Measurements from ENCODE around the gene HTATIP2. TPM values are rescaled to one million over a fixed set of nuclear protein-coding genes. Genes with fewer than 3 reads are reported as not detected.

The HTATIP2 gene
- total and polyA plus RNA-seq, 11 donors: 10.6 to 33.8 (median 16.3) TPM

GRCh38 chr11:20355221-20356219 lies 8.0 kb upstream of the HTATIP2 start:
- intact Hi-C loops (cut with DNase I): loop anchor here in 9 of 10 donors (2.0 to 10.0 kb wide), 4 partner anchors 227 to 411 kb away; no protein-coding TSS in a partner anchor
- Histone ChIP-seq H3K27ac (no peak overlapping the region), H3K4me3 (no peak overlapping the region), H3K9me3 (no peaks in the 10 kb centered on the region), H3K27me3 (peaks cover 0 to 2% (median 0%) of the 10 kb centered on the region in 9 donors), H3K36me3 (no peaks in the 10 kb centered on the region), H3K4me1 (peaks cover 0 to 4% (median 0%) of the 10 kb centered on the region in 12 donors)
- ATAC-seq (peak in 3 of 4 donors; percentile 48 to 75 (median 53)), DNase-seq (peak in 1 of 5 donors; percentile 28)
- TF ChIP-seq POLR2A (IDR thresholded peaks at IDR 0.05) (no peak), CTCF (IDR thresholded peaks at IDR 0.05) (peak; percentile 31 to 68 (median 43))
- 52 to 62% (median 53%) methylated on average over 11 to 12 of the region's 12 CpGs for WGBS, 4 donors

GRCh38 chr11:20357150-20357549 lies 6.4 kb upstream of the HTATIP2 start:
- H3K27me3 ChIP-seq: peaks cover 0 to 2% (median 0%) of the 10 kb centered on the region in 9 donors

GRCh38 chr11:20360650-20361049 lies 2.9 kb upstream of the HTATIP2 start:
- intact Hi-C loops (cut with DNase I): no loop called here
- Histone ChIP-seq H3K4me1 (peaks cover 0 to 41% (median 11%) of the 10 kb centered on the region in 12 donors), H3K4me3 (no peak overlapping the region), H3K27ac (peak overlapping the region in 1 of 12 donors; percentile 37), H3K27me3 (peaks cover 0 to 2% (median 0%) of the 10 kb centered on the region in 9 donors), H3K36me3 (no peaks in the 10 kb centered on the region), H3K9me3 (no peaks in the 10 kb centered on the region)
- ATAC-seq: peak in 1 of 4 donors; percentile 8
- WGBS, 4 donors: 64 to 69% (median 66%) methylated on average over 7 of the region's 7 CpGs
- DNase-seq: no peak
- TF ChIP-seq CTCF (IDR thresholded peaks at IDR 0.05) (no peak), POLR2A (IDR thresholded peaks at IDR 0.05) (no peak)

More at GRCh38 chr11:20357150-20357549, 6.4 kb upstream of the HTATIP2 start:
- peaks cover 0 to 11% (median 0%) of the 10 kb centered on the region in 12 donors for H3K4me1 ChIP-seq
- intact Hi-C loops (cut with DNase I): loop anchor here in 6 of 10 donors (10.0 kb wide), 2 partner anchors 402 to 412 kb away; no protein-coding TSS in a partner anchor
- WGBS, 4 donors: 7 to 44% (median 18%) methylated on average over 1 of the region's 1 CpG
- H3K4me3 ChIP-seq: no peak overlapping the region
- no peak overlapping the region for H3K27ac ChIP-seq
- ATAC-seq (peak in 1 of 4 donors; percentile 27), DNase-seq (no peak)
- no peaks in the 10 kb centered on the region for H3K9me3 ChIP-seq
- TF ChIP-seq POLR2A (IDR thresholded peaks at IDR 0.05): no peak
- no peak for TF ChIP-seq CTCF (IDR thresholded peaks at IDR 0.05)
- H3K36me3 ChIP-seq: no peaks in the 10 kb centered on the region

GRCh38 chr11:20362481-20362880 lies 1.0 kb upstream of the HTATIP2 start:
- no peak overlapping the region for H3K4me3 ChIP-seq
- DNase-seq (no peak), ATAC-seq (no peak)
- H3K27ac ChIP-seq: no peak overlapping the region
- WGBS, 4 donors: 0 to 4% (median 1%) methylated on average over 1 of the region's 1 CpG
- peaks cover 0 to 2% (median 0%) of the 10 kb centered on the region in 9 donors for H3K27me3 ChIP-seq
- peaks cover 0 to 5% (median 0%) of the 10 kb centered on the region in 9 donors for H3K36me3 ChIP-seq
- TF ChIP-seq POLR2A (IDR thresholded peaks at IDR 0.05): no peak
- no peak for TF ChIP-seq CTCF (IDR thresholded peaks at IDR 0.05)
- H3K4me1 ChIP-seq: peaks cover 0 to 57% (median 11%) of the 10 kb centered on the region in 12 donors
- H3K9me3 ChIP-seq: no peaks in the 10 kb centered on the region
- intact Hi-C loops (cut with DNase I): no loop called here
